ENCODE measurements around the gene TUBE1.
A peak's percentile ranks its signal among the peaks of the same experiment; 100 is the strongest.
"Not testable (repeated sequence)": the region's sequence is repeated elsewhere in the genome, so short reads cannot be mapped to it uniquely, and the experiment has no call there.

The TUBE1 gene

DNA sequence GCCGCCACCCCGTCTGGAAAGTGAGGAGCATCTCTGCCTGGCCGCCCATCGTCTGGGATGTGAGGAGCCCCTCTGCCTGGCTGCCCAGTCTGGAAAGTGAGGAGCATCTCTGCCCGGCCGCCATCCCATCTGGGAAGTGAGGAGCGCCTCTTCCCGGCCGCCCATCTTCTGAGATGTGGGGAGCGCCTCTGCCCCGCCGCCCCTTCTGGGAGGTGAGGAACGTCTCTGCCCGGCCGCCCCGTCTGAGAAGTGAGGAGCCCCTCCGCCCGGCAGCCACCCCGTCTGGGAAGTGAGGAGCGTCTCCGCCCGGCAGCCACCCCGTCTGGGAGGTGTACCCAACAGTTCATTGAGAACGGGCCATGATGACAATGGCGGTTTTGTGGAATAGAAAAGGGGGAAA is 39.8 kb downstream of the TUBE1 start:
- not testable (repeated sequence) for H3K27me3 Mint-ChIP-seq, H3K27ac Mint-ChIP-seq, H3K9me3 Mint-ChIP-seq, H3K36me3 Mint-ChIP-seq, H3K4me3 Mint-ChIP-seq
- peaks cover 18% of the 10 kb centered on the region for H3K4me1 Mint-ChIP-seq

DNA sequence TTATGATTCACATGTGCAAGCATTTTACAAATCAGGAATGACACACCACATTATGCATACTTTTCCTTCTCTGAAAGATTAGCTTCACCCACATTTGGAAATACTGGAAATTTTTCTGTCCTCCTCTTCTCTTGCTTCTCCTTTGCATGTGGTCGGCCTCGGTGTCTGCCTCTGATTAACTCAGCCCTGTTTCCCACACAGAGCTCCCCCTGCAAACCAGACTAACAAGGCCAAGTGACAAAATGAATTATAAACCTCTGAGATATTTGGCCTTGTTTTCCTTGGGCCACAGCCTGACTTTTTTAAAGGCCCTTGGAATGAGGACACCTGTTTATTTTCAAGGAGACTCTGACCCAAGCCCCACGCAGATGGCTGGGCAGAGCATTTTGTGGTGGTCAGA is 42.4 kb downstream of the TUBE1 start:
- H3K4me1 Mint-ChIP-seq = peaks cover 42% of the 10 kb centered on the region
- no peaks in the 10 kb centered on the region for H3K9me3 Mint-ChIP-seq
- H3K4me3 Mint-ChIP-seq = no peak overlapping the region
- no peak overlapping the region for H3K27ac Mint-ChIP-seq
- no peaks in the 10 kb centered on the region for H3K36me3 Mint-ChIP-seq
- H3K27me3 Mint-ChIP-seq = no peaks in the 10 kb centered on the region

DNA sequence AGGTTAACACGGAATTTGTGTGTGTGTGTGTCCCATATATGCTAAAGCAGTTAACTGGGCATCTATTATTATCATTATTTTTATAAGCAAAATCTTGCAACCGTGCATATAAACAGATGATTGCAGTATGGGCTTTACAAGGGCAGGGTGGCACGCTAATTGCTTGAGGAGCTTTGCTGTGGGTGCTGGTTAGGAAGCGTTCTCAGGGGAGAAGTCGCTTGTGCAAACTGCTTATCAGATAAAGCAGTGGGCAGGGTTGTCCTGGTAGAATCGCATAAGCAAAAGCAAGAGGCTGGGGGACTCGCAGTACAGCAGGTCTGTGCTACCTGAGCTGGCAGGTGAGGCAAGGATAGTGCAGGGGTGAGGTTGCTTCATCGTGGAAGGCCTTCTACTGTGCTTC is 43.1 kb downstream of the TUBE1 start:
- H3K27me3 Mint-ChIP-seq = no peaks in the 10 kb centered on the region
- peak overlapping the region; percentile 97 for H3K27ac Mint-ChIP-seq
- no peaks in the 10 kb centered on the region for H3K9me3 Mint-ChIP-seq
- peak overlapping the region; percentile 92 for H3K4me3 Mint-ChIP-seq
- H3K36me3 Mint-ChIP-seq = no peaks in the 10 kb centered on the region
- H3K4me1 Mint-ChIP-seq = peaks cover 48% of the 10 kb centered on the region

DNA sequence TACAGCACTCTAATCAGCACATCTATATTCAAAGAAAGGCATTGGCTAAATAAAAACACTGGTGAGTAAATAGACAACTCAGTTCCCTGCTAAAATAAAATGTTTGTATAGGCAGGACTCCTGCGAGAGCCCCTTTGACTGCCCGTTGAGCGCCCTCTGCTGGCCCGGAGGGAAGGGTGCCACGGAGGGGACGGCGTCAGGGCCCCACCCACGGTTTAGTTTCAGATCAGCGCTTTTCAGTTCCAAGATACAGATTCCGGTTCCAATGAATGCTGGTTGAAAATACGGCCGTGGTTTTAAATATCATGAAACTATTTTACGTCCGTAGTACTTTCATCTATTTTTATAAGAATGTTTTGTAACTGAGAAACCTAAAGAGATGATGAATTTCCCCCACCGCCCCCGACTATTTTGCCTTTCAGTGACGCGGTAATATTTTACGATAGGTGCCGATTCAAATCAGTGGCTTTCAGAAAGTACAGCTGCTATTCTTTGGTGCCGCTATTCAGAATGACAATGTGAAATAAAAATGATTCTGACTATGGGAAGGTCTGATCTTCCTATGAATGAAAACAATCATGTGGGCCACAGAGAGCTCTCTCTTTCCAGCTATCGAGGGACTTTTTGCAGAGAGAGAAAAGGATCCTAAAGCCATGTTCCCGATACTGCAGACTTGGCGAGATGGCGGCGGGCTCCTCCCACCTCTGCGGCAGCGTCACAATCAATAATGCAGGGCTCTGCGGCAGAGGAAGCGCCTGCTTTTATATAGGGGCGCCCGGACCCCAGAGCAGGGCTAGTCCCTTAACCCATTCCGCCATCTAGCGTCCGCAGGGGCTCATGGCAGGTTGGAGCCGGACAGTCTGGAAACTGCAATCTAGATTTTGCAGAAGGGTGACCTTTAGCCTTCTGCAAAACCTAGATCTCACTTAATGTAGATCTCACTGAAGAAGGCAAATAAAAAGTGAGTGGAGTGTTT is 44.0 kb downstream of the TUBE1 start:
- peak overlapping the region; percentile 97 for H3K27ac Mint-ChIP-seq
- no peaks in the 10 kb centered on the region for H3K9me3 Mint-ChIP-seq
- H3K4me1 Mint-ChIP-seq = peaks cover 54% of the 10 kb centered on the region
- no peaks in the 10 kb centered on the region for H3K27me3 Mint-ChIP-seq
- H3K36me3 Mint-ChIP-seq = no peaks in the 10 kb centered on the region
- peak overlapping the region; percentile 92 for H3K4me3 Mint-ChIP-seq

DNA sequence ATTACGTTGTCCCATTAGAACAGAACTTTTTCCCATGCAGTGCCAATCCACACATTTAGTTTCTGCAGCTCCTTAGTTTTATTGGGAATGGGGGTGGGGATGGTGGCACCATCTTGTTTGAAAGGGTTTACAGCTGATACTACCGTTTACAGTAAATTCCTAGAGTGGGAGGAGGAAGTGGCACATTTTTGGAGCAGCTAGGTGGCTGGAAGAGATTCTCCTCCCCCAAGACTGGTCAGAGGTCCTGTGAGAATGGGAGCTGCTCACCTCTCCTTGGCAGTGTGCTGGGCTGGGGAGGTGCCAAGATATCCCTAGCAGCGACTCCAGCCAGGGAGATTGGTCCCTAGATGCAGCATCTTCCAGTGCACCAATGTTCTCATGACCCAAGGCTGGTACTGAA is 45.7 kb downstream of the TUBE1 start:
- no peaks in the 10 kb centered on the region for H3K9me3 Mint-ChIP-seq
- H3K27me3 Mint-ChIP-seq = no peaks in the 10 kb centered on the region
- peaks cover 69% of the 10 kb centered on the region for H3K4me1 Mint-ChIP-seq
- peak overlapping the region; percentile 92 for H3K4me3 Mint-ChIP-seq
- H3K36me3 Mint-ChIP-seq = no peaks in the 10 kb centered on the region
- peak overlapping the region; percentile 97 for H3K27ac Mint-ChIP-seq

DNA sequence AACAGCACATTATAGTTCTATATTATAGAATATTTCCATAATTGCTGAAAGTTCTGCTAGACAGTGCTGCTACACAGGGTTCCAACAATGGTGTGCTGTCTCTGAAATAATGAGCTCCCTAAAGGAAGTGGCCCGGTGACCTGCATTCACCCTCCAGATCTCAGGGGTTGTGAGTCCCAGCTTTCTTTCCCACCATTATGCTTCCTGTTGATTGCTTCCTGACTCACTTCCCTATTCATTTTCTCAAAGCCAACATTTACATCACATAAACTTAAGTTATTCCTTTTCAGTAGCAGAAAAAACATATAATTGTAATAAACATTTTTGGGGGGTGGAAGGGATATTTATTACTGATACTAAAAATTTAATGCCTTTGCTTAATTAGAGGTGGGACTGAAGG is 46.3 kb downstream of the TUBE1 start:
- H3K9me3 Mint-ChIP-seq = no peaks in the 10 kb centered on the region
- peak overlapping the region; percentile 27 for H3K27ac Mint-ChIP-seq
- H3K36me3 Mint-ChIP-seq = no peaks in the 10 kb centered on the region
- H3K4me3 Mint-ChIP-seq = no peak overlapping the region
- peaks cover 75% of the 10 kb centered on the region for H3K4me1 Mint-ChIP-seq
- H3K27me3 Mint-ChIP-seq = no peaks in the 10 kb centered on the region

DNA sequence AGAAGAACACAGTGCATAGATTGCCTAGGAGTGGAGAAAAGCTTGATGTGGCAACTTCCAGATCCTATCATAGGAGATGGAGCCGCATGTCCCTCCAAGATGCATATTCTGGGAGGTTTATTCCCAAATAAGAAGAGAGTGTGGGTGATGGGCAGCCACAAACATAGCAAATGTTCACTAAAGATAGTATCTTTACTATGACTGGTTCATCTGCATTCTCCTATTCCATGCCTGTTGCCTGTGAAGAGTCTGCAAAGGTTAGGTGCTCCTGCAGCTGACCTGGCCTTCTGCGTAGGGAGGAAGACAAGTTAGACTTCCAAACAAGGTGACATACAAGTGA is 47.9 kb downstream of the TUBE1 start:
- H3K27ac Mint-ChIP-seq = peak overlapping the region; percentile 59
- no peaks in the 10 kb centered on the region for H3K36me3 Mint-ChIP-seq
- no peak overlapping the region for H3K4me3 Mint-ChIP-seq
- H3K4me1 Mint-ChIP-seq = peaks cover 86% of the 10 kb centered on the region
- H3K9me3 Mint-ChIP-seq = no peaks in the 10 kb centered on the region
- no peaks in the 10 kb centered on the region for H3K27me3 Mint-ChIP-seq

DNA sequence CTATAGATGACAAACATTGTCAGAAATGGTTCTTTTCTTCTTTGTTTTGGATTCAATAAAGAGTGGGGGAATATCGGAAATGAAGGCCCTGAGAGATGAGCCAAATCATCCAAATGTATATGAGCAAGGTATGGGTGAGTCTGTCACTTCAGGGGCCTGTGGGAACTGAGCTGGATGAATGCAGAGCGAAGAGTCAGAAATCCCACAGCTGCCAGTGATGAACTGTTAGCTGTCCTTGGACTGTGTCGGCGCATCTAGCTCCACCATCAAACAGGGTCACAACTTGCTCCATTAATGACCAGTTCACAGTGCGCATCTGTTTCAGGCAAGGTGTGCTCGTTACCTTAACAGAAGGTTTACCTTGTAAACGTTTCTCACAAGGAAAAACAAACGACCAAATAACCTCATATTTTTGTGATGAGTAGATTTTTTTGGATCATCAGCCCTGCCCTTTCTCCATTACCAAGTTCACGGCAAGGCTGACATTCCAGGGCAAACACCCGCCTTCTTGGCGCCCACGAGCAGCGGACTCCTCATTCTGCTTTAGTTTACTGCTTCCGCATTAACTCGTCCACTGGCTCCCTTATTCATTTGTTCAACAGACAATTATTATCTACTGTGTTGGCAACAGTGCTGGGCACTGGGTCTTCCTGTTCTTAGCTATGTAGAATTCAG is 48.4 kb downstream of the TUBE1 start:
- peak overlapping the region; percentile 35 for H3K27ac Mint-ChIP-seq
- H3K36me3 Mint-ChIP-seq = no peaks in the 10 kb centered on the region
- no peak overlapping the region for H3K4me3 Mint-ChIP-seq
- no peaks in the 10 kb centered on the region for H3K27me3 Mint-ChIP-seq
- H3K9me3 Mint-ChIP-seq = no peaks in the 10 kb centered on the region
- peaks cover 86% of the 10 kb centered on the region for H3K4me1 Mint-ChIP-seq

DNA sequence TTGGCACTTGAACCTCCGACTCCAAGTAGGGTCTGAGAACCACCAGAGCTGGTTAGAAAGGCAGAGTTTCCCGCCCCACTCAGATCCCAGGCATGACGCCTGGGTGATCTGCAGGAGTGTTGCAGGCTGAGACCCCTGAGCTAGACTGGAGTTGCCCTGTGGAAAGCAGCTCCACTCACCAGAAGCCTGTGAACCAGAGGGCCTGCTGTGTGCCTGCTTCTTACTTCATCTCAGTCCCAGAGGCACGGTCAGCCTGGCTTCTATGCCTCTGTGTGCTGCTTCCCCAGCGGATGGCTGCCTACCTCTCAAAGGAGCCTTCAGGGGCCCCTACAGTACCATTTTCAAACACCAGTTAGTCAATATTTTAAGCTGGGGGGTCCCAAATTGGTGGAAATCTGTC is 49.0 kb downstream of the TUBE1 start:
- no peaks in the 10 kb centered on the region for H3K36me3 Mint-ChIP-seq
- no peaks in the 10 kb centered on the region for H3K9me3 Mint-ChIP-seq
- peaks cover 86% of the 10 kb centered on the region for H3K4me1 Mint-ChIP-seq
- H3K27me3 Mint-ChIP-seq = no peaks in the 10 kb centered on the region
- no peak overlapping the region for H3K4me3 Mint-ChIP-seq
- peak overlapping the region; percentile 35 for H3K27ac Mint-ChIP-seq

DNA sequence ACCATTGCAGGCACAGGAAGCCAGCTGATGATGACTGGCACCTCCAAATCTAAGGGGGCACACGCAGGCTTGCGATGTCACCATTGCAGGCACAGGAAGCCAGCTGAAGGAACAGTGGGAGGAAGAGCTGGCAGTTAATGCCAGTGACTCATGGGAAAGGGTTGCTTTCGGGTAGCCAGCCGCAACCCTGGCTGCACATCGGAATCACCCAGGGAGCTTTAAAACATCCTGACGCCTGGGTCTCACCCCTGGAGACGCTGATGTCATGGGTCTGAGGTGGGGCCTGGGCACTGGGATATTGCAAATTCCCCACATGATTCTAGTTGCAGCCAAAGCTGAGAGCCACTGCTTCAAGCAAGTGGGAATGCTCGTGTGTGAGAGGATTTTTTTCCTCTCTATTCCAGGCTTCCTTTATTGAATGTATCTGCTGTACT is 49.5 kb downstream of the TUBE1 start:
- Mint-ChIP-seq H3K27ac (no peak overlapping the region), H3K9me3 (no peaks in the 10 kb centered on the region), H3K4me3 (no peak overlapping the region), H3K4me1 (peaks cover 86% of the 10 kb centered on the region), H3K36me3 (no peaks in the 10 kb centered on the region), H3K27me3 (no peaks in the 10 kb centered on the region)

DNA sequence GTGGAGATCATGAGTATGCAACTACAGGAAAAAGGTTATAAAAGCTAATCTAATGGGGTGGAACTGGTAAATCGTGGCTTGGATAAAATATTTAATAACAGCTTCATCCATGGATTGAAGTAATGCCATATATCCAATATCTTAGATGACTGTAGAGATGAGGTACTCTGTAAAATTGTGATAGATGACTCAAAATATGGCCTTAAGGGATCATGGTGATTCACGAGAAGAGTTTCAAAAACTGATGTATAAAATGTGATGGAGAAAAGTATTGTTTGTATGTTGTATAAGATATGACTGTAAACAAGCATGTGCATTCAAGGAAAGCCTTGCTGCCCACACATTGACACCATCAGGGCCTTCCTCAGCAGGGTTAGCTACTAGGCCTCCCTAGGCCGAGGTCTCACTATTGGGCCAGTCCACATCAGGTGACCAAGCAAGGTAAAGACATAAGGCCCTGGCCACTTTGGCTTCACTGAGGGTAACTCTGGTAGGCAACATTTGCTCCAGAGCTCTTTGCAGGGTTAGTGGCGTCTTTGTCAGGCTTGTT is 51.1 kb downstream of the TUBE1 start:
- peaks cover 86% of the 10 kb centered on the region for H3K4me1 Mint-ChIP-seq
- no peaks in the 10 kb centered on the region for H3K36me3 Mint-ChIP-seq
- H3K27me3 Mint-ChIP-seq = no peaks in the 10 kb centered on the region
- peak overlapping the region; percentile 93 for H3K27ac Mint-ChIP-seq
- no peak overlapping the region for H3K4me3 Mint-ChIP-seq
- no peaks in the 10 kb centered on the region for H3K9me3 Mint-ChIP-seq

DNA sequence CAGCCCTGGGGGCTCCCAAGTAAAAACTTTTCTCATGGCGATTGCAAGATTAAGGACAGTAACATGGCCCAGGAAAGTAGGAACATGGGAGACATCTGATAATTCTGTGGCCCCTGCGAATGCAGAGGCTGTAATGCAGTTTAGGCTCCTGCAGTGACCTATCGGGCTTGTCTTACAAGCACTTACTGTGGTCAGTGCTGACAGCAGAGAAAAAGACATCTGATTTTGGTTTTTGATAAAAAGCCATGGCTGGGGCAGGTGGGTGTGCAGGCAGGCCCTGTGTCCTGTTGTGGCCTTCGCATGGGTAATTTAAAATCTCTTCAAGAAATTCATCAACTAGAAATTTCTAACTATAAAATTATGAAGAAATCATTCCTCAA is 52.7 kb downstream of the TUBE1 start:
- Mint-ChIP-seq H3K36me3 (no peaks in the 10 kb centered on the region), H3K27ac (peak overlapping the region; percentile 92), H3K9me3 (no peaks in the 10 kb centered on the region), H3K4me1 (peaks cover 89% of the 10 kb centered on the region), H3K4me3 (peak overlapping the region; percentile 23), H3K27me3 (no peaks in the 10 kb centered on the region)

DNA sequence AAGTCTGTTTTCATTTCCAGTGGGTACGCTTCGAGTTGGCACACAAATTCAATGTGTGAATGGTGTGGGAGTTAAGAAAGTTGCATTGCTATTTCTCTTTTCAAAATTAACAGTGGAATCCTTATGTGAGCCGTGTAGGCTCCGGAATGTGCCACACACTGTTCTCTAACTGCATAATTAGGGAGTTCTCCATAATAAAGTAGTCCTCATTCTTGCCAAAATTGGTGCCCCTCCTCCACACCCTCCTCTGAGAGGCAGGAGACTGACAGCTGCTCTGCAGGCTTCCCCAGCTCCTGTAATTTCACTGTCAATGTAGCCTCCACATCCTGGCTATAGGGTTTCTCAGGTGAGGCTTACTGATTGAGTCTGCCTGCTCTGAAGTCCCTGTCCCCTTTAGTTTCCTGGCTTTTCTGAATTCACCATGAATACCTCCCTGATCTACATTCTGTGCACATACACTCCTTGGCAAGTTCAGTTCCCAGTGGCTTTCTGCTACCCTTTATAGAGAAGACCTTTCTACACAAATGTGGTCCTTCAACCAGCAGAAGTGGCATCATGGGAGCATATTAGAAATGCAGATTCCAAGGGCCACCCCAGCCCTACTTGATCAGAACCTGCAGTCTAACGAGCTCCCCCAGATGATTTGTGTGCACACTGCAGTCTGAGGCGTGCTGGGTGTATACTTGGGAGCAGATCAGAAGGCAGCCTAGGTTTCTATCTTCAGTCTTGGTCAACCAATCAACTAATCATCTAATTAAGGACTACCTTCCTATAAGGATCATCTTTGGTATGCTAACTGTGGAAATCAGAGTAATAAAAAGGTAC is 53.3 kb downstream of the TUBE1 start:
- Mint-ChIP-seq H3K27me3 (no peaks in the 10 kb centered on the region), H3K4me3 (peak overlapping the region; percentile 38), H3K36me3 (peaks cover 4% of the 10 kb centered on the region), H3K9me3 (peaks cover 5% of the 10 kb centered on the region), H3K4me1 (peaks cover 90% of the 10 kb centered on the region), H3K27ac (peak overlapping the region; percentile 92)

DNA sequence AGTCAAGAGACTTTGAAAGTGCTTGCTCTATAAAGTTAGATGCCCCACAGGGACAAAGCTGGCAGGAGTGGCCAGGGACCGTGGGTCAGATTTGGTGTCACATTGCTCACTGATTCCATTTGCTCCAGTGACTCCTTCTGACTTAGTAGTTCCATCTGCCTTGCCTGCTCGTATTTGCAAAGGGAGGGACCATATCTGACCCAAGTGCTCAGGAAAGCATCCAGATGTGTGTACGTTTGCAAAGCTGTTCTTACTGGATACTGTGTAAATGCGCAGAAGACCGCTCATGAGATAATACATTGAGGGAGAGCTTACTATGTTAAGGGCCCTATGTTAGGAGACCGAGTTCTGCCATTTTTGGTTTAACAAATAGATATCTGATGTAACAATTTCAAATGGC is 54.6 kb downstream of the TUBE1 start:
- H3K9me3 Mint-ChIP-seq = peaks cover 6% of the 10 kb centered on the region
- peak overlapping the region; percentile 53 for H3K27ac Mint-ChIP-seq
- H3K4me1 Mint-ChIP-seq = peaks cover 94% of the 10 kb centered on the region
- H3K27me3 Mint-ChIP-seq = no peaks in the 10 kb centered on the region
- no peak overlapping the region for H3K4me3 Mint-ChIP-seq
- H3K36me3 Mint-ChIP-seq = peaks cover 10% of the 10 kb centered on the region

DNA sequence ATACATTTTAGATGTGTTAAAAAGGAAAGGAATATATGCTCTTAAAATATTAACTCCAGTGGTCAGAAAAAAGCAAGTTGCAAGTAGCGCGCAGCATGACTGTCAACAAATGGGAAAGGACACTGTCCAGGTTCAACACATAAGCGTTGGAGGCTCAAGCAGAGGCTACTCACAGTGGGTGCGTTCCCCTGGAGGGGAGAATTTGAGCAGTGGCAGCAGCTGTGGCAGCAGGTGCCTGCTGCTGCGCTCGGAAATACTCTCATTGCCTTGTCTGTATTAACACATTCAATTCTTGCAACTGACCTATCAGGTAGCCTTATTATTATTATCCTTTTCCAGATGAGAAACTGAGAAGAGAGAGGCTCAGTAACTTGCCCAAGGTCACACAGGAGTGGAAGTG is 55.3 kb downstream of the TUBE1 start:
- H3K4me3 Mint-ChIP-seq = no peak overlapping the region
- H3K27ac Mint-ChIP-seq = peak overlapping the region; percentile 66
- H3K9me3 Mint-ChIP-seq = peaks cover 6% of the 10 kb centered on the region
- H3K27me3 Mint-ChIP-seq = no peaks in the 10 kb centered on the region
- H3K4me1 Mint-ChIP-seq = peaks cover 95% of the 10 kb centered on the region
- H3K36me3 Mint-ChIP-seq = peaks cover 12% of the 10 kb centered on the region
